DMS114 treated with DMSO at 0.1 percent for 48 hours (cell line): ENCODE measurements around the gene EPB41L4A.
"Not testable (repeated sequence)": the region's sequence is repeated elsewhere in the genome, so short reads cannot be mapped to it uniquely, and the experiment has no call there.

Source experiments
- DNase-seq: peaks from one replicate; lab custom pipeline; 2025; ENCODE audit not compliant: unreplicated experiment; lab: John Stamatoyannopoulos, UW

Gene EPB41L4A, protein sequence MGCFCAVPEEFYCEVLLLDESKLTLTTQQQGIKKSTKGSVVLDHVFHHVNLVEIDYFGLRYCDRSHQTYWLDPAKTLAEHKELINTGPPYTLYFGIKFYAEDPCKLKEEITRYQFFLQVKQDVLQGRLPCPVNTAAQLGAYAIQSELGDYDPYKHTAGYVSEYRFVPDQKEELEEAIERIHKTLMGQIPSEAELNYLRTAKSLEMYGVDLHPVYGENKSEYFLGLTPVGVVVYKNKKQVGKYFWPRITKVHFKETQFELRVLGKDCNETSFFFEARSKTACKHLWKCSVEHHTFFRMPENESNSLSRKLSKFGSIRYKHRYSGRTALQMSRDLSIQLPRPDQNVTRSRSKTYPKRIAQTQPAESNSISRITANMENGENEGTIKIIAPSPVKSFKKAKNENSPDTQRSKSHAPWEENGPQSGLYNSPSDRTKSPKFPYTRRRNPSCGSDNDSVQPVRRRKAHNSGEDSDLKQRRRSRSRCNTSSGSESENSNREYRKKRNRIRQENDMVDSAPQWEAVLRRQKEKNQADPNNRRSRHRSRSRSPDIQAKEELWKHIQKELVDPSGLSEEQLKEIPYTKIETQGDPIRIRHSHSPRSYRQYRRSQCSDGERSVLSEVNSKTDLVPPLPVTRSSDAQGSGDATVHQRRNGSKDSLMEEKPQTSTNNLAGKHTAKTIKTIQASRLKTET

DNA sequence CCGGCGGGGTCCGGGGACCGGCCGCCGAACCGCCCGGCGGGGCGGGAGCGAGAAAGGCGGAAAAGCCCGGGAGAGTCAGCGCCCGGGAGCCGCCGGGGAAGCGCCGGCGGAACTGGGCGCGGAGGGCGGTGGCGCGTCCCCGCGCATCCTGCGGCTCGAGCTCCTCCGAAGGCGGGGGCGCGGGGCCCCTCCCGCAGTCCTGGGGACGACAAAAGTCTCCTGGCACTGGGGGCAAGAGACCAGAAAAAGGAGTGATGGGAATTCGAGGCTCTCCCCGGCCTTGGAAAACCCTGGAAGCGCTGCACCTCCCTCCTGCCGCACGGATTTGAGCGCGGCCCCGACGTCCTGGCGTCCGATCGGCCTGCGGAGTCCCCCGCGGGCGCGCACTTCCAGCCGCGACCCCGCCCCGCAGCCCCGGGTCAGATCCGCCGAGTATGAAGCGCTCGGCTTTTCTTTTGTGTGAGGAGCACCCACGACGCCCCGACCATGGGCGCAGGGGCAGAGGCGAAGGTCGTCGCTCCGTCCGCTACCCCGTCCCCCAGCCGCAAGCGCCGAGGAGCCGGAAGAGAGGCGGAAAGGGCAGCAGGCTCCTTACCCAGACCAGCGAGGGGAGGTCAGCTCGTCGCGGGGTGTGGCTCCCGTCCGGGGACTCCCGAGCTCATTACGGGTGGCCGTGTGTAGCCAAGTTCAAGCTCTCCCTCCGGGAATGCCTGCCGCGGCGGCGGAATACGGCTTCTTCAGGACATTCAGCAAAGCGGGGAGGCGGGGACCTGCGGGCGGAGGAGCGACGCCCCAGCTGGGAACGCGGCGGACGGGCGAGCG is at the start of gene EPB41L4A:
TSS of gene EPB41L4A (minus strand) at position 114 of the 822 bp plus-strand sequence. CDS start 238 bp downstream, outside the sequence.
- no peak for DNase-seq

DNA sequence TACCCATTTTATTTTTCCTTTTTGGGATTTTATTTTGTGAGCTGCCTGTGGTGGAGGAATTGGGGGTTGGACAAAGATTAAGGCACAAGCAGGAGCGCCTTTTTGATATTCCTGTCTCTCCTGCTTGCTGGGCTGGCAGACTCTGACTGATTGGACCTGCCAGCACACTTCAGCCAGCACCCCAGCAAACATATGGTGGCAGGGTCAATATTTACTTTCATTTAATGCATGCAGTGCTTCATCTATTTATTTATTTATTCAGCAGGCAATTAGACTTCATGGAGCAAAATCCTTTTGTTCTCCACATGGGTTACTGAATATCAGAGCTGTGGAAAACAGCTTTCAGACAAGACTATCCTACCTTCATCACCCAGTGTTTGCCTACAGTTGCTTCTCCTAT is 48.4 kb upstream of the EPB41L4A start:
- no peak for DNase-seq

DNA sequence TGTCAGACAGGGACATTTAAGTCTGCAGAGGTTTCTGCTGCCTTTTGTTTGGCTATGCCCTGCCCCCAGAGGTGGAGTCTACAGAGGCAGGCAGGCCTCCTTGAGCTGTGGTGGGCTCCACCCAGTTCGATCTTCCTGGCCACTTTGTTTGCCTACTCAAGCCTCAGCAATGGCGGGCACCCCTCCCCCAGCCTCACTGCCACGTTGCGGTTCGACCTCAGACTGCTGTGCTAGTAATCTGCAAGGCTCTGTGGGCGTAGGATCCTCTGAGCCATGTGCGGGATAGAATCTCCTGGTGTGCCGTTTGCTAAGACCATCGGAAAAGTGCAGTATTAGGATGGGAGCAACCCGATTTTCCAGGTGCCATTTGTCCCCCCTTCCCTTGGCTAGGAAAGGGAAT is 47.2 kb upstream of the EPB41L4A start:
- not testable (repeated sequence) for DNase-seq

DNA sequence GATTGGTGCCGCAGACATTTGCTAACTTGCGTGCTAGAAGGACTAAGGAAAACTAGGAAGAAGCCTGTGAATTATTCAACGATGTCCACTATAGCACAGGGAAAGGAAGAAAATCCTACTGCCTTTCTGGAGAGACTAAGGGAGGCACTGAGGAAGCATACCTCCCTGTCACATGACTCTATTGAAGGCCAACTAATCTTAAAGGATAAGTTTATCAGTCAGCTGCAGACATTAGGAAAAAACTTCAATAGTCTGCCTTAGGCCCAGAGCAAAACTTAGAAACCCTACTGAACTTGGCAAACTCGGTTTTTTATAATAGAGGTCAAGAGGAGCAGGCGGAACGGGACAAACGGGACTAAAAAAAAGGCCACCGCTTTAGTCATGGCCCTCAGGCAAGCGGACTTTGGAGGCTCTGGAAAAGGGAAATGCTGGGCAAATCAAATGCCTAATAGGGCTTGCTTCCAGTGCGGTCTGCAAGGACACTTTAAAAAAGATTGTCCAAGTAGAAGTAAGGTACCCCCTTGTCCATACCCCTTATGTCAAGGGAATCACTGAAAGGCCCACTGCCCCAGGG is 28.2 kb upstream of the EPB41L4A start:
- DNase-seq, result not testable (repeated sequence)

DNA sequence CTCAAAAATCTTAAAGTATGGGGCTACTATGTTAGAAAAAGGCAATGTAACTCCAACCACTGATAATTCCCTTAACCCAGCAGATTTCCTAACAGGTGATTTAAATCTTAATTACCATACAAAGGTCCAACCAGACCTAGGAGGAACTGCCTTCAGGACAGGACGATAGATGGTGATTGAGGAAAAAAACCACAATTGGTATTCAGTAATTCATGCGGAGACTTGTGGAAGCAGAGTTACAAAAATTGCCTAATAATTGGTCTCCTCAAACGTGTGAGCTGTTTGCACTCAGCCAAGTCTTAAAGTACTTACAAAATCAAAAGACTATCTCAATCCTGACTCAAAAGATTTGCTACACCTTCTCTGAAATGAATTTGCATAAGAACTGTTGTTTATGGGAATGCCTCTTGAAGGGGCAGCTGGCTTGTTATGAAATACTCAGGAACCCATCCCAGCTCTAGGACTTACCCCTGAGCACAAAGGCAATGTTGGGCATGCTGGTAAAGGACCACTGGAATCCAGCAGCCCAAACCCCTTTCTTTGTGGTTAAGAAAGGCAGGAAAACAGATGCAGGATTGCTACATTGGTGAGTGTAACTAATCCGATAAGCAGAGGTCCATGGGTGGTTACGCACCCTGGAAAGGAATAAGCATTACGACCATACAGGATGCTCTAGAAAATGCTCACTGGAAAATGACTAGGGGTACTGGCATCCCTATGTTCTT is 26.7 kb upstream of the EPB41L4A start:
- DNase-seq, result no peak

DNA sequence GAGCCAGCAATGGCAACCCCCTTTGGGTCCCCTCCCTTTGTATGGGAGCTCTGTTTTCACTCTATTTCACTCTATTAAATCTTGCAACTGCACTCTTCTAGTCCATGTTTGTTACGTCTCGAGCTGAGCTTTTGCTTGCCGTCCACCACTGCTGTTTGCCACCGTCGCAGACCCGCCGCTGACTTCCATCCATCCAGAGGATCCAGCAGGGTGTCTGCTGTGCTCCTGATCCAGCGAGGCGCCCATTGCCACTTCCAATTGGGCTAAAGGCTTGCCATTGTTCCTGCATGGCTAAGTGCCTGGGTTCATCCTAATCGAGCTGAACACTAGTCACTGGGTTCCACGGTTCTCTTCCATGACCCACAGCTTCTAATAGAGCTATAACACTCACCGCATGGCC is 24.9 kb upstream of the EPB41L4A start:
- not testable (repeated sequence) for DNase-seq

DNA sequence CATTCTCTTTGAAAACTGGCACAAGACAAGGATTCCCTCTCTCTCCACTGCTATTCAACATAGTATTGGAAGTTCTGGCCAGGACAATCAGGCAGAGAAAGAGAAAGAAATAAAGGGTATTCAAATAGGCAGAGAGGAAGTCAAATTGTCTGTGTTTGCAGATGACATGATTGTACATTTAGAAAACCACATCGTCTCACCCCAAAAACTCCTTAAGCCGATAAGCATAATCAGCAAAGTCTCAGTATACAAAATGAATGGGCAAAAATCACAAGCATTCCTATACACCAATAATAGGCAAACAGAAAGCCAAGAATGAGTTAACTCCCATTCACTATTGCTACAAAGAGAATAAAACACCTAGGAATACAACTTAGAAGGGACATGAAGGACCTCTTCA is 21.0 kb upstream of the EPB41L4A start:
- DNase-seq, result no peak

DNA sequence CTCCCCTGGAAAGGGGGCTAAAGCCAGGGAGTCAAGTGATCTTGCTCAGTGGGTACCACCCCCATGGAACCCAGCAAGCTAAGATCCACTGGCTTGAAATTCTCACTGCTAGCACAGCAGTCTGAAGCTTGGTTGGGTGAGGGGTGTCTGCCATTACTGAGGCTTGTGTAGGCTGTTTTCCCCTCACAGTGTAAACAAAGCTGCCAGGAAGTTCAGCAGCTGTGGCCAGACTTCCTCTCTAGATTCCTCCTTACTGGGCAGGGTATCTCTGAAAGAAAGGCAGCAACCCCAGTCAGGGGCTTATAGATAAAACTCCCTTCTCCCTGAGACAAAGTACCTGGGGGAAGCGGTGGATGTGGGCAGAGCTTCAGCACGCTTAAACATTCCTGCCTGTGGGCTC is 17.1 kb upstream of the EPB41L4A start:
- no peak for DNase-seq

DNA sequence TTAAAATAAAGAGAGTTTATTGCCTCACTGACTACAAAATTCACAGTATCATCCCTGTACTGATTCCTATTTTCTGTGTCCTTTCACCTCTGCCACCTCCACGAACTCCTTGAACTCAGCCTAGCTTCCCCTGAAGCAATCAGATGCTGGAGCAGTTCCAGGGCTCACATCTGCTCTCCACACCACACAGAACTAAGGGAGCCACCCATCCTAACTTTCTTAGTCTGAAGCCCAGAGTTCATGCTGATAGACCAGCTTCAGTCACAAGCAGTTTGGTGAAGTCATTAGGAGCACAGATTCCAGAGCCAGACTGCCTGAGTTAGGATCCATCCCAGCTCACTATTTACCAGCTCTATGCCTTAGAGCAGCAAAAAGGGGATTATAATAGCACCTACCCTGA is 15.6 kb upstream of the EPB41L4A start:
- no peak for DNase-seq

DNA sequence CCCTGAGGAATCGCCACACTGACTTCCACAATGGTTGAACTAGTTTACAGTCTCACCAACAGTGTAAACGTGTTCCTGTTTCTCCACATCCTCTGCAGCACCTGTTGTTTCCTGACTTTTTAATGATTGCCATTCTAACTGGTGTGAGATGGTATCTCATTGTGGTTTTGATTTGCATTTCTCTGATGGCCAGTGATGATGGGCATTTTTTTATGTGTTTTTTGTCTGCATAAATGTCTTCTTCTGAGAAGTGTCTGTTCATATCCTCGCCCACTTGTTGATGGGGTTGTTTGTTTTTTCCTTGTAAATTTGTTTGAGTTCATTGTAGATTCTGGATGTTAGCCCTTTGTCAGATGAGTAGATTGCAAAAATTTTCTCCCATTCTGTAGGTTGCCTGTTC is 7.1 kb upstream of the EPB41L4A start:
- not testable (repeated sequence) for DNase-seq

DNA sequence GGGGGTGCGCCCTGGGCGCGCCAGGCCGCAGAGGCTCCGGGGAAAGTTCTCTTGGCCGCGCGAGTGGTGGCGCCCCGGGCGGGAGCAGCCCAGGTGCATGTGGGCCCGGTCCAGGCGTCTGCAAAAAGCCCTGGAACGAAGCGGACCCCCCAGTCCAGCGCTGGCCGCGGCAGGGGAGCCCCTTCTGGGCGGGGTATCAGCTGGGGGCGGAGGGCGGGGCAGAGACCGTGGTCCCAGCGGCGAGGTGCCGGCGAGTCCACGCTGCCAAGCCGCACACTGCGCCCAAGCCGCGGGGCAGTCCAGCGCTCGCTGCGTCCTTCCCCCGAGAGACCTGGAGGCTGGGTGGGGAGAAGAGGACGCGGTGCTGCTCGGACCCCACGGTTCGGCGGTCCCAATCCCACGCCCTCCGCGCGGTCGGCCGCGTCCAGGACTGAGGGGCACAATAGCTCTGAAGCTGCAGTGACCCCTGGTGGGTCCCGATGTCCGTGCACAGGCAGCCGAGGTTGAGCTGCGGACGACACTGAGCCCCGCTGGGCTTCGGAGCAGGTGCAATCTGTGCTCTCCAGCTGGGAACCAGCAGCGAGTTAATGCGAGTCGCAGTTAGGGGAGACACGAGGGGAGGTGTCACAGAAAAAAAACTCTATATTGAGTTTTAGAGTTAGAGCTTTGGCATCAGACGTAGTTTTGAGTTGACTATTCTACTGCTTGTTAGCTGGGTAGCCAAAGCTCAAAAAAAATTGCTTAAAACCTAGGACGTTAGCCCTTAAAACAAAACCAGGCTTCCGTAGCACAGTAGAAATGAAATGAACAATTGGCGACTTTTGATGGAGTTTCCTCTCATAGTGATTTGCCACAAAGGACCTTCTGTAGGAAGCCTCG is 1.1 kb upstream of the EPB41L4A start:
- DNase-seq, result peak; percentile 52

DNA sequence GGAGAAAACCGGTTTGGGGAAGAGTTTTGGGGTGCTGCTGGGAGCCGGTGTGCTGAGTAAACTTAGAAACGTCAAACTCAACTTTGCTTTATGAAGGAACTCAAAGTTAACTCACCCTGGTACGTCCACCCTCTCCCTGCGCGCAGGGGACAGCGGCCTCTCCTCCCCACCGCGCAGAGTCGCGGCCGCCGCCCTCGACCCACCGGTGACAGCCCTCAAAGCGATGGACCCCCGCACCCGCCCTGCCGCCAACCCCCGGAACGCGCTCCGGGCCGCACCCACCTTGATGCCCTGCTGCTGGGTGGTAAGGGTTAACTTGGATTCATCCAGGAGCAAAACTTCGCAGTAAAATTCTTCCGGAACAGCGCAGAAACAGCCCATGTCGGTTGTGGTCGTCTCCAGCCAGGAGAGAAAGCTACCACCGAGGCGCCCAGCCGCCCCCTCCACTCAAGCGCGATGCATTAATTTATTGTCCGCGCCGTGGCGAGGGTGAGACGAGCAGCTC is 366 bp downstream of the EPB41L4A start:
- peak; percentile 12 for DNase-seq

DNA sequence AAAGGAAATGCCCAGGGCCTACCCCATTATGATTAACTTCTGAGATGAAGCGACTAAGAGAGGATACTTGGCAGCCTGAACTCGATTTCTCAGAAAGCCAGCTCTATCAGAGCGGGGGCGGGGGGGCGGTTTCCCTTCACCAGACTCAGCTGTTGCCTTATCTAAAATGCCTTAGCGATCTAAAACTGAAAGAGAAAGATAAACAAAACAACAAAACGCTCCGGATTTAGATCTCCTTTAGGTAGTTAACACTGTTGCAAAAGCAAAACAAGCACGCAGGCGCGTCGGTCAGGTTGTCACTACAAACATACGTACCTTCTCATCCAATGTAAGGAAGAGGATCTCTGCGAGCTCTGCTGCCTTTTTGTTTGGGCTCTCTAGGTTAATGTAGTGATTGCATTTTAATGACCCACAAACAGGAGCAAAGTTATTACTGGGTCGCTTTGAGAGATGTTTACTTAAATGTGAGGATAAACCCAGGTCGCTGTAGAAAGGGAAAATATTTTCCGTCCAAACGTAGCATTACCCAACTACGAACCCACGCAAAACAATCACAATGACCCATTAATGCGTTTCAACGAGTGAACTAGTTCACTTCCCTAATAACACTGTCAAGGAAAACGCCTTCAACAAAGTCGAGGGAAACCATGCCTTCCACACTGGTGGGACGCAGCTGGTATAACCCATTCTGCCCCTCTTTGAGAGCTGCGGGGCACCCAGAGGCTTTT is 982 bp downstream of the EPB41L4A start:
- DNase-seq, result peak; percentile 30

DNA sequence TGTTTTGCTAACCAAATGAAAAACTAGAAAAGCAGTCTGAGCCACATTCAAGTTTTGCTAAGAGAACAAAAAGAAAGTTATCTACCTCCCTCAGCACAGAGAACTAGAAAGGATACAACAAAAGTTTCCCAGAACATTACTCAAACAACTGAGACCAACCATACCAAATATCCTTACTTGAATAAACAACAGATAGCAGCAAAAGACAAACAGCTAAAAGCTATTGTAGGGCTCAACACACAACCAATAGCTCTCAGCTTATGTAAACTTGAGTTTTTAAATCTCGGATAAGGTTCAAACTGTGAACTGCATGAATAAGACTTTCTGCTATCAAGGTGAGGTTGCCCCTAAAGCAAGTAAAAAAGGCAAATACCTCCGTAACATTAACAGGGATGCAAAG is 3.5 kb downstream of the EPB41L4A start:
- no peak for DNase-seq

DNA sequence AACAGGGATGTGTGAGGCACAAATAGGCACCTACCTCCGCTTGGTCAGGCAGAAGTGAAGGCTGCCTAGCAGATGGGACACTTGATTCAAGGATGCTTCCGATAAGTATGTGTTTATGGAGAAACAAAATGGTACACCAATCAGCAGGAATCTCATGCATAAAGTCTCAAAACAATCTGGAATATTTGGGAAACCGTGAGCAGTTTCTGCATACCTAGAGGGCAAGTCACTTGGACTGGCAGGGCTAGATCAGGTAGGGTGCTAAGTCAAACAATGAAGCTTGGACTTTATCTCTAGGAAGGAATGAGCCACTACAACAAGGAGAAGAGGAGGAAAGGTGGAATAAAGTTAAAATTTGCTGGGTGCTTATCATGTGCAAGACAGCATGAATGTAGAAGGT is 5.5 kb downstream of the EPB41L4A start:
- DNase-seq, result no peak

DNA sequence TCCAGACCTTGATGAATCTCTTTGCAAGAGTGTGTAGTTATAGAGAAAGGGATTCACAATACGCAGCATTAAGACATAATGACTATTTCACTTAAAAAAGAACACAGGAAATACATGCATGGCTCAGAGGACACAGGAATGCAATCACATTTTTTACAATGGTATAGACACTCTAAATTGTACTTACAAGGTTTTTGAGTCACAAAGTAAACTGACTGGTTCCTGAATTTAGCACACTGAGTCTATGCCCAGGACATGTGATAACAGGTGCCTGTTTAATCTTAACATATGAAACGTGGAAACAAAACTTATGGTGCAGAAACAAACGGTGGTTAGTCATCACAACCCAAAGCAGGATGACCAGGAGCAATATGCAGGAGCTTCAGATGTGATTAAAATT is 6.7 kb downstream of the EPB41L4A start:
- no peak for DNase-seq

DNA sequence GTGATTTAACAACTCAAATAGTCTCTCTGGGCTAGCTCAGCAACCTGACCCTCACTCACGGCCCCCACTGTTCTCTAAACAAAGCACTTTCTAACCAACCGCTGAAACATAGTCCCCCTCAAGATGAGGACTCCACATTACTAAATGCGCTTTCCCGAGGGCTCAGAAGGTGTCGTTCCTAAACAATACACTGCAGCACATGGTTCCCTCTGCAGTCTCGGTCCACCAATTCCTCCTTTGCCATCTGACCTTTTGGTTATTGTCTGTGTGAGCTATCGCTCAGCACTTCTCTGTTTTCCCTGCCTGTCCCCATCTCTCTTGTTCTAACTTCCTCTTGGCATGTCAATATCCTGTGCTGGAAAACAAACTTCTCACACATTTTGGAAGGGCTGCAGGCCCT is 7.2 kb downstream of the EPB41L4A start:
- no peak for DNase-seq

DNA sequence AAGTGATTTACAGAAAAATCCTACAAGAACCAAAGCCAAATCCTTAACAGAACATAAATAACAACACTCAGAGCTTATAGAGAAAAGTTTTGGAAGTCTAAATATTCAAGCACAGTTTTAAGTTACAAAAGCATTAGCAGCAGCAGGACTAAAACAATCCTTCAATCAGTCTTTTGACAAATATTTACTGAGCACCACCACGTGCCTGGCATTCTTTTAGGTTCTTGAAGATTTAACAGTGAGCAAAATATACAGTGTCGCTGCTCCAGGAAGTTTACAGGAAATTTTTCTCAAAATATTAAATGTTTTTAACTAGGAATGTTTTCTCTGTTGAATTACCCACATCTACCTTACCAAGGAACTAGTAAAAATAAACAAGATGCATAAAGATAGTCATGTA is 11.4 kb downstream of the EPB41L4A start:
- DNase-seq, result no peak

DNA sequence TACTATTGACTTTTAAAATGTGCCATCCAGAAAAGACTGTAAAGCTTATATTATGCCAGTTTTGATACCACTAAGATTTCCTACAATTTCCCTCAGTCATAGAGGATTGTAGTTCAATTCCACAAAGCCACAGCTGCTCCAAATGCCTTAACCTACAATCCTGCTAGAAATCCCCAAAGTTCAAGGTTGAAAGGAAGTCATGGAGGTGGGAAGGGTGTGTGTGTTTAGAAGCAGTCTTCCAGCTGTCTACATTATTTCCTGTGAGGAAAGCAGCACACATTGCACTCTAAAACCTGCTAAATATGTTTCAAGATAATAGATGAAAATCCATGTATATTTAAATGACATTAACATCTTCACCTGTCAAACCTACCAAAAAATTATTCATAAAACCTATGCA is 11.8 kb downstream of the EPB41L4A start:
- DNase-seq, result no peak
